A549 (cell line): Measurements from ENCODE around the gene DTX3L. TPM values are rescaled to one million over a fixed set of nuclear protein-coding genes. Genes with fewer than 3 reads are reported as not detected.

Experiments
- ATAC-seq, 2 experiments: fragments of 200-7000 bp in 1 of 2; fragments of >200 bp in 1 of 2; cut with Nextera tagmentation in 1 of 2; cut with Tn5 transposase in 1 of 2; 3 replicates each; pipeline versions ENCODE4 v1.8.0 to v1.9.1; 2018 to 2020; ENCODE audit warnings: mild to moderate bottlenecking in 1 of 2, moderate library complexity in 1 of 2
- CTCF ChIA-PET: fragments of 300-600 bp; sonication (Branson Sonifier 250); formaldehyde crosslinking; extraction: SDS; loops from one replicate; lab custom pipeline; 2021; ENCODE audit warnings: antibody characterized with exemption, inconsistent platforms; lab: Yijun Ruan, JAX
- POLR2A ChIA-PET: fragments of 350-600 bp; formaldehyde crosslinking; extraction: SDS; loops from one replicate; lab custom pipeline; 2021; ENCODE audit warnings: antibody characterized with exemption, inconsistent platforms; lab: Yijun Ruan, JAX
- DNase-seq, 2 experiments: peaks; one replicate each; pipeline versions ENCODE4 v3.0.0 to v3.0.0-alpha.2; 2011 to 2016; ENCODE audit warnings: low read depth in 1 of 2, low spot score in 1 of 2
- FAIRE-seq: peaks from 2 replicates; lab custom pipeline; 2011; peaks lifted over from hg19 to GRCh38; lab: Jason Lieb, UNC
- H3K27ac ChIP-seq, 2 experiments: fragments of >200 bp; sonication (Bioruptor Twin); formaldehyde crosslinking; 3 replicates each; pipeline ENCODE4 v1.5.1; 2016 to 2017
- H3K4me1 ChIP-seq: fragments of >200 bp; sonication (Bioruptor Twin); formaldehyde crosslinking; 3 replicates; pipeline ENCODE4 v1.6.1; 2016
- H3K4me2 ChIP-seq: fragments of >200 bp; sonication (Bioruptor Twin); formaldehyde crosslinking; 3 replicates; pipeline ENCODE4 v1.6.1; 2016
- H3K4me3 ChIP-seq: fragments of >200 bp; sonication (Bioruptor Twin); formaldehyde crosslinking; 3 replicates; pipeline ENCODE4 v1.5.1; 2016
- H3K9me3 ChIP-seq: fragments of >200 bp; sonication (Bioruptor Twin); formaldehyde crosslinking; 3 replicates; pipeline ENCODE4 v1.6.1; 2016
- ATOH8 ChIP-seq: fragments of 250-450 bp; sonication (Bioruptor Pico); IDR thresholded peaks from 2 replicates; pipeline ENCODE4 v1.5.0; 2020; ENCODE audit warnings: low read depth, mild to moderate bottlenecking, moderate library complexity
- BHLHE40 ChIP-seq: IDR thresholded peaks from 2 replicates; pipeline ENCODE4 v1.6.1; 2012; ENCODE audit warnings: low read depth, low read length, inconsistent platforms
- CEBPB ChIP-seq, 2 experiments: fragments of >200 bp in 1 of 2; sonication (Bioruptor Twin) in 1 of 2; formaldehyde crosslinking in 1 of 2; IDR thresholded peaks; 2 replicates each; pipeline ENCODE4 v1.6.1; 2012 to 2016
- CHD2 ChIP-seq: fragments of 150-350 bp; IDR thresholded peaks from 2 replicates; pipeline ENCODE4 v1.6.1; 2014; ENCODE audit warnings: low read length; ENCODE audit not compliant: partially characterized antibody
- CTCF ChIP-seq: fragments of >200 bp; sonication (Bioruptor Twin); formaldehyde crosslinking; IDR thresholded peaks from 3 replicates; pipeline ENCODE4 v1.5.1; 2016
- ELK1 ChIP-seq: fragments of 150-350 bp; IDR thresholded peaks from 2 replicates; pipeline ENCODE4 v1.6.1; 2014; ENCODE audit warnings: low read depth, mild to moderate bottlenecking, low read length
- ESRRA ChIP-seq: fragments of 150-350 bp; IDR thresholded peaks from 2 replicates; pipeline ENCODE4 v1.6.1; 2014; ENCODE audit warnings: mild to moderate bottlenecking, low read length, borderline replicate concordance
- FOSL2 ChIP-seq, 2 experiments: fragments of 450-650 bp in 1 of 2; fragments of >200 bp in 1 of 2; sonication (Bioruptor Twin) in 1 of 2; formaldehyde crosslinking; IDR thresholded peaks; 2 replicates each; pipeline versions ENCODE4 v1.5.0 to v1.6.1; 2016 to 2020; ENCODE audit warnings: mild to moderate bottlenecking in 1 of 2, moderate library complexity in 1 of 2
- HOXA7 ChIP-seq: fragments of 250-450 bp; sonication (Bioruptor Pico); IDR thresholded peaks from 2 replicates; pipeline ENCODE4 v1.5.0; 2020; ENCODE audit warnings: mild to moderate bottlenecking, moderate library complexity
- JUNB ChIP-seq: fragments of >200 bp; sonication (Bioruptor Twin); formaldehyde crosslinking; IDR thresholded peaks from 2 replicates; pipeline ENCODE4 v1.6.1; 2016
- KDM1A ChIP-seq: fragments of 200-600 bp; sonication (generic); IDR thresholded peaks from 2 replicates; pipeline ENCODE4 v1.6.1; 2016; ENCODE audit warnings: low read depth, mild to moderate bottlenecking
- MAZ ChIP-seq: fragments of 150-350 bp; IDR thresholded peaks from 2 replicates; pipeline ENCODE4 v1.6.1; 2014; ENCODE audit warnings: antibody characterized with exemption, low read depth, low read length, borderline replicate concordance
- NFE2L2 ChIP-seq: fragments of 150-350 bp; conservative IDR thresholded peaks from 2 replicates; pipeline ENCODE4 v1.6.1; 2014; ENCODE audit warnings: low read length
- NR3C1 ChIP-seq: fragments of >200 bp; sonication (Bioruptor Twin); formaldehyde crosslinking; IDR thresholded peaks from 3 replicates; pipeline ENCODE4 v1.6.1; 2017
- RFX5 ChIP-seq: fragments of 450-650 bp; IDR thresholded peaks from 2 replicates; pipeline ENCODE4 v1.7.1; 2014; ENCODE audit warnings: antibody characterized with exemption, mild to moderate bottlenecking, moderate library complexity
- TFCP2L1 ChIP-seq: fragments of 250-450 bp; sonication (Bioruptor Pico); IDR thresholded peaks from 2 replicates; pipeline ENCODE4 v1.5.0; 2021; ENCODE audit warnings: mild to moderate bottlenecking
- ZC3H11A ChIP-seq: fragments of 450-650 bp; IDR thresholded peaks from 2 replicates; pipeline ENCODE4 v1.6.1; 2014; ENCODE audit warnings: antibody characterized with exemption, mild to moderate bottlenecking
- ZSCAN20 ChIP-seq: fragments of 250-450 bp; sonication (Bioruptor Pico); IDR thresholded peaks from 2 replicates; pipeline ENCODE4 v1.8.0; 2022; ENCODE audit warnings: mild to moderate bottlenecking, moderate library complexity
- WGBS: methylation state at CpG from one replicate; pipeline ENCODE4 v1.1.6; 2017; ENCODE audit errors: missing lambda C conversion rate; 5-methylcytosine and 5-hydroxymethylcytosine counted together
- polyA plus RNA-seq, 4 experiments: library from polyadenylated mRNA; depleted of rRNA in 3 of 4; stranded (reverse); fragments of >200 nt; fragmentation: RNase III in 1 of 4; extraction: RNeasy Plus Mini Kit Qiagen cat#74134 plus additional on column Dnase treatment in 1 of 4; gene quantifications; 2 replicates in 3 of 4; 3 replicates in 1 of 4; pipeline ENCODE4 v1.2.3, GENCODE V29; 2011 to 2017

Gene DTX3L
- polyA plus RNA-seq, 2 of the 4 experiments (the other 2 are of a cell fraction) = 4.2 to 5.3 TPM

DNA sequence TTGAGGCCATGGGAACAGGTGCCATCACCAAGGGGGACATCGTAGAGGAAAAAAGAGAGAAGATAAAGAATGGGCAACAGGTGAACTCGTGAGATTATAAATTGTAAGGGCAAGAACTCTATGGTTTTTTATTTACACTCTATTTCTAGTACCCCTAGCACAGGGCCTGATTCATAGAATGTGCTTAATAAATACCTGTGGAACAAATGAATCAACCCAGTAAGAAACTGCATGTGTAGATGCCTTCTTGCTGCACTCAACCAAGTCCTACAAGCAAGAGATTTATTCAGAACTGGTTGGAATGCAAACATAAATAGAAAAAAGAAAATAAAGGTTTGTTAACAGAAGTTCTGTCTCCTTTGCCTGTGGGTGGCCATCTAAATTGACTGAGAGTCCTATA, 30.7 kb upstream of the DTX3L start:
- 42% methylated on average over 2 of the region's 2 CpGs for WGBS
- FAIRE-seq (no peak), DNase-seq (no peak), ATAC-seq (no peak)
- no peaks in the 10 kb centered on the region for H3K9me3 ChIP-seq
- ChIA-PET CTCF (interaction anchor here (0.6 to 1.1 kb wide), 2 partner anchors 73 to 145 kb away, joined by 3 read pairs; no protein-coding TSS in a partner anchor), POLR2A (interaction anchor here (0.5 to 1.0 kb wide), 2 partner anchors 19 to 199 kb away, joined by 3 to 4 read pairs; partner anchors contain the start of gene KPNA1)
- H3K4me3 ChIP-seq = no peak overlapping the region
- peak overlapping the region in 1 of 2 experiments; percentile 23; a peak in 1 of 6 replicates for H3K27ac ChIP-seq
- no peak for TF ChIP-seq KDM1A
- TF ChIP-seq ATOH8 = no peak
- peak overlapping the region; percentile 54 for H3K4me2 ChIP-seq
- H3K4me1 ChIP-seq = peaks cover 16% of the 10 kb centered on the region

GRCh38 chr3:122533931-122534334, 30.2 kb upstream of the DTX3L start:
- peaks cover 16% of the 10 kb centered on the region for H3K4me1 ChIP-seq
- FAIRE-seq (peak; percentile 51), ATAC-seq (peak; percentile 99 to 100), DNase-seq (peak; percentile 58 to 75)
- peak overlapping the region in 1 of 2 experiments; percentile 40; a peak in 2 of 6 replicates for H3K27ac ChIP-seq
- ChIA-PET POLR2A (interaction anchor here (0.5 to 1.0 kb wide), 2 partner anchors 19 to 199 kb away, joined by 3 to 4 read pairs; partner anchors contain the start of gene KPNA1), CTCF (interaction anchor here (0.6 to 1.1 kb wide), 2 partner anchors 74 to 145 kb away, joined by 3 read pairs; no protein-coding TSS in a partner anchor)
- H3K4me2 ChIP-seq = peak overlapping the region; percentile 54
- H3K4me3 ChIP-seq = no peak overlapping the region
- H3K9me3 ChIP-seq = no peaks in the 10 kb centered on the region
- TF ChIP-seq ZSCAN20 (CRISPR knock-in tag) = no peak
- TF ChIP-seq FOSL2 (IDR thresholded peaks at IDR 0.05) = peak; percentile 79
- TF ChIP-seq FOSL2 (CRISPR knock-in tag; IDR thresholded peaks at IDR 0.05) = peak; percentile 82
- peak in 1 of 2 experiments; percentile 9; a peak in 1 of 4 replicates for TF ChIP-seq CEBPB (IDR thresholded peaks at IDR 0.05)
- 40% methylated on average over 1 of the region's 1 CpG for WGBS

- no peak for ATAC-seq
- Histone ChIP-seq H3K27ac (no peak overlapping the region), H3K9me3 (no peaks in the 10 kb centered on the region), H3K4me1 (peaks cover 16% of the 10 kb centered on the region), H3K4me2 (no peak overlapping the region), H3K4me3 (no peak overlapping the region)
- no peak for FAIRE-seq
- DNase-seq = no peak
- TF ChIP-seq ZC3H11A (no peak), ZSCAN20 (CRISPR knock-in tag) (no peak), NR3C1 (no peak), NFE2L2 (no peak), CTCF (no peak)
- POLR2A ChIA-PET = no interaction called here
- WGBS = 81% methylated on average over 6 of the region's 6 CpGs
- CTCF ChIA-PET = interaction anchor here (0.8 to 1.8 kb wide), 2 partner anchors 24 to 143 kb away, joined by 3 to 8 read pairs; no protein-coding TSS in a partner anchor
These were observed 28.0 kb upstream of the DTX3L start for GRCh38 chr3:122535964-122536631.

DNA sequence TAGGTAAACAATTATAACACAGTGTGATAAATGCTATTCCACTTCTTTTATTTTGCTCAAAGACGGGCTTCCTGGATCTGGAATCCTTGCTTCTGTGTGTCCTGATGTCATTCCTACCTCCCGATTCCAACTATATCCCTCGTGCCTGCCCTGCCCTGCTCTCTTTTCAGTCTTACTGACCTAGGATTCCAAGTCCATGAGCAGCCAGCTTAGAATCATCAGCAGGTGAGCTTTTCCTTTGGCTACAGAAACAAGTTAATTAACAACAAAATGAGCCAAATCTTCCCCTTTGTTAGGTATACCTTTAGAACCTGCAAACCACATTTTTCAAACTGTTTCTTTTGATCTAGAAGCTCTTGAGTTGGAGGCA, 27.5 kb upstream of the DTX3L start:
- ChIA-PET POLR2A (no interaction called here), CTCF (interaction anchor here (0.8 to 1.8 kb wide), 2 partner anchors 23 to 142 kb away, joined by 3 to 8 read pairs; no protein-coding TSS in a partner anchor)
- peaks cover 16% of the 10 kb centered on the region for H3K4me1 ChIP-seq
- H3K4me2 ChIP-seq = no peak overlapping the region
- 60% methylated on average over 3 of the region's 3 CpGs for WGBS
- ATAC-seq = no peak
- no peak for FAIRE-seq
- no peaks in the 10 kb centered on the region for H3K9me3 ChIP-seq
- DNase-seq = no peak
- no peak for TF ChIP-seq MAZ
- no peak for TF ChIP-seq TFCP2L1 (CRISPR knock-in tag)
- TF ChIP-seq ATOH8 = no peak
- no peak for TF ChIP-seq ELK1
- TF ChIP-seq JUNB = no peak
- TF ChIP-seq BHLHE40 = no peak
- no peak for TF ChIP-seq HOXA7 (CRISPR knock-in tag)
- TF ChIP-seq CEBPB (IDR thresholded peaks at IDR 0.05) = no peak
- TF ChIP-seq CHD2 = no peak
- no peak for TF ChIP-seq RFX5
- TF ChIP-seq ESRRA = no peak
- no peak overlapping the region for H3K27ac ChIP-seq
- no peak overlapping the region for H3K4me3 ChIP-seq
